ENCODE data around the gene ABL1.

Gene ABL1

GRCh38 chr9:130921300-130921988 lies 86.4 kb downstream of the ABL1 start:
- no peak for DNase-seq

- no peak for DNase-seq
Measured at GRCh38 chr9:130921989-130922892, 87.2 kb downstream of the ABL1 start.

GRCh38 chr9:130922893-130923610 lies 88.0 kb downstream of the ABL1 start:
- DNase-seq: no peak

DNA sequence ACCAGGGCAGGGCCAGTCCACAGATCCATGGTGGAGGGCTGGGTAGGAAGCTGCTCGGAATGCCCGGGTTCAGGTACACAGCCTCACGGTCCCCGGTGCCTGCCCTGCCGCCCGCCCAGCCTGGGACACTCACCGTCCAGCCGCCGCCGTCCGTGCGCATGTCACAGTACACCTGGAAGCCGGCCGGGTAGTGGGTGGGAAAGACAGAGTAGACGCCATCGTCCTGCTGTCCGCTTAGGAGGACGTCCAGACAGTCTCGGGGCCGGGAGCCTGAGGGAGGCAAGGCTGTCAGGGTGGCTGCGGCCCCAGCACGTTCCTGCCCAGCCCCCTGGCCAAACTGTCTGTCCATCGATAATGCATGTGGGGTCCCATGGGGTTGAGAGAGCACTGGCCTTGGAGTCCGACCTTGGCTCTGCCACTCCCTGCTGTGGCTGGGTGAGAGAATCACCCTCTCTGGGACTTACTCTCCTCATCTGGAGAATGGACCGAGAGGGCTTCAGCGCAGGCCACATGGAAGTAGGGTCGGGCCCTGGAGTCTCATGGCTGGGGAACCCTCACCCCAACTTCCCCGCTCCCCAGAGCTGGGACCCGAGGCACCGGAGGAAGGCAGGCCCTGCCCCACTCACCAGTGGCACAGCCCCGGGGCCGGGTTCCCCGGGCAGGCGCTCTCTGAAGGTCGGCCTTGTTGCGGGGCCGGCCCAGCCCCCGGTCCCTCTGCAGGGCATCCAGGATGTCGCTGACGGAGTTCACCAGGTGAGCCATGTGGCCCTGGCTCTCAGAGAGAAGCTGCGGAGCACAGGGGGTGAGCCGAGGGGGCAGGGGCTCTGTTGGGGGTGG lies 88.8 kb downstream of the ABL1 start:
- DNase-seq: no peak

GRCh38 chr9:130924448-130924788 lies 89.4 kb downstream of the ABL1 start:
- DNase-seq: no peak

DNA sequence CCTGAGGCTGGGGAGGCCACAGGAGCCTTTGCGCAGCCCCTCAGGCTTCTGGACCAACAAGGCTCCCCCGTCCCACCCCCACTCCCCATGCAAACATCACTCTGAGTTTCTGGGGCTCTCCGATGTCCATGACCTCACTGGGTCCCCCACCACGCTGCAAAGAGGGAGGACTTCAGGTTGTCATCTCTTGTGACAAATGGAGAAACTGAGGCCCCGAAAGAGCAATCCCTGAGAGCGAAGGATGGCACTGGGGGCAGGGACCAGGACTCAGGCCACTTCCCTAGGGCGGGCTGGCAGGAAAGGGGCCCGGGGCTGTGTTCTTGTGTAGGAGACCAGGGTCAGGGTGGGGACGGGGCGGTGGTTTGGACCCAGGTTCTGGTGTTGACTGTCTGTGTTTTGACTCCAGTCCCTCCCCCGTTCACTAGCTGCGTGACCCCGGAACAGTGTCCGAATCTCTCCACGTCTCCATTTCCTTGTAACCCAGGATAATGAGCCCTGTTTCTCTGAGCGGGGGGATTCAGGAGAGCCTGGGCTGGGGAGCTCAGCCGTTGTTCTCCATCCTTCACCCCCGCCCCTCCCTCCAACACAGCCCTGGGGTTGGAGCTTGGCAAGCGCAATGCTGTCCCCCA lies 90.1 kb downstream of the ABL1 start:
- no peak for DNase-seq

GRCh38 chr9:130927338-130927737 lies 92.3 kb downstream of the ABL1 start:
- no peak for DNase-seq

GRCh38 chr9:130927995-130928900 lies 93.2 kb downstream of the ABL1 start:
- DNase-seq: no peak

- DNase-seq: no peak
Measured at GRCh38 chr9:130929571-130930038, 94.6 kb downstream of the ABL1 start.

DNA sequence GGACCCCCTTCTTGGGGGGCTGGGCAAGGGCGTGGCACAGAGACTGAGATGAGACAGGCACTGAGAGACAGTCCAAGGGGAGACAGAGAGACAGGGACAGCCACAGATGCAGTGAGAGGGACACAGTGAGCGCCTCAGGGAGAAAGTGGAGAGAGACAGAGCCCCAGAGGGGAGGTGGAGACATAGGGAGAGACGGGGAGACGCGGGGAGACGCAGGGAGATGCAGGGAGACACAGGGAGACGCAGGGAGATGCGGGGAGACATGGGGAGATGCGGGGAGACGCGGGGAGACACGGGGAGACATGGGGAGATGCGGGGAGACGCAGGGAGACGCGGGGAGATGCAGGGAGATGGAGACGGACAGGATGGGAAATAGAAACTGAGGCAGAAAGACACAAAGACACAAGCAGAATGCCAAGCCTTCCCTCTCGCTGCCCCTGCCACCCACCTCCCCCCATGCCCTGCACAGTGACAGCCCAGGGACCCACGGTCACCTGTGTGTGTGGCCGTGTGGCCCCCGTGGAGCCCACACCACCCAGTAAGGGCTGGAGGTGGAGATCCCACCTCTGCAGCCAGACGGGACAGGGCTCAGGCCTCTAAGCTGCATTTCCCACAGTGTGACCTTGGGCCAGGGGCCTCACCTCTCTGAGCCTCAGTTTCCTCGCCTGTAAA lies 95.2 kb downstream of the ABL1 start:
- no peak for DNase-seq

- no peak for DNase-seq
Measured at GRCh38 chr9:130930804-130931349, 95.8 kb downstream of the ABL1 start.

DNA sequence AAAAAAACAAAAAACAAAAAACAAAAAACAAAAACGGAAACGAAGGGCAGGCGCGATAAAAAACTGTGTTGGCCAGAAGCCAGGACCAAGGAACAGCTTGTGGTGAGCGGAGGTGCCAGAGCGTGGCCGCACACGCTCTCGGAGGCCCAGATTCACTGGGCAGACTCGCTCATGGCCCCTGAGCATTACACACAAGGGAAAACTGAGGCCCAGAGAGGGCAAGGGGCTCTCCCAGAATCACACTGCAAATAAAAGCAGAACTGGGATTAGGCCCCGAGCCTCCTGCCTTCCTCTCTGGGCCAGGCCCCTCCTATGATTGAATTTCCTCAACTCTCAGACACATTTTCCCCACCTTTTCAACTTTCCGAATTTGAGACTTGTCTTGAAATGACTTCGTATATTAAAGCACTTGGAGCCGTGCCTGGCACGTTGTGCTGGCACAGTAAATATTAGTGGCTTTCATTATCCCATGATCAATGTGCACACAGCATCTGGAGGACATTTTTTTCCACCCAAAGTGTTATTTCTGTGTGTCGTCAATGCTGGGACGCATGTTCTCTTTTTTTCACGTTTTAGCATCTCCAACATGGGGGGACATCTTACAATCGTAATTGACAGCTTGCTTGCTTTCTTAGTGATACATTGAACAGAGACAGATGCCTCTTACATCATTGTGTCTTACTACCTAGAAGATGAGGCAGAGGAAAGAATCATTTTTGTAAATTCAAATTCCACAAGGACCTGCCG lies 96.6 kb downstream of the ABL1 start:
- DNase-seq: no peak

DNA sequence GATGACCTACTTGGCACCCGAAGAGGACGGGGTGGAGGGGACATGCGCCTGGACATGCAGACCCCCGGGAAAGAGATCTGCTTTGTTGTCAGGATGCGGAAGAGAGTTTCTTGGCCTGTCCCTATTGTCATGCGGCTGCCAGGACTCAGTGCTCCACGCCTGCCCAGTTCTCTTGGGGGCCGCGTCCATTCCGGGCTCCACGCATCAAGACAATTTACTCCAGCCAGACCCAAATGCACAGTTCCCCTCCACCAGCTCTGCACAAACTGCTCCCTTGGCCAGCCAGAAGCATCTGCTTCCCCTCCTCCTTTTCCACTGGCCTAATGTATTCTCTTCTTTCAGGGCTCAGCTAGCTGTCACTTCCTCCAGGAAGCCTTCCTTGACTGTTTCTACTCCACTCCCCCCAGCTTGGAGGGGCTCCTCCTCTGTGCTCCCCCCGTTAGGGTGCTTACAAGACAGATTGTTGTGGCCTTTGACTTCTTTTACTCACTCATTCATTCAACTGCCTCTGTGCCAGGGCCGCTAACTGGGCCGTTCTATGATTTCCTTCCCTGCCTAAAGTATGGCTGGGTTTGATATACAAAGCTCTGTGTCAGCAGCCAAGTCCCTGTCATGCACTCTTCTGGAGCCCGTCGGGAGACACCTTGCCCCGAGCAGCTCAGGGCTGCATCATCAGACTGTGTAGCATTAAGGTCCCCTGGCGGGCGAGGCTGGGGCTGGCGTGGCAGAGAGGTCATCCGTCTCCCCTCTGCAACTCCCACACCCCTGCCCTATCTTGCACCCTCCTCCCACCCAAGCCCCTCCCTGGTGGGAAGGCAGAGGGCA lies 97.4 kb downstream of the ABL1 start:
- no peak for DNase-seq

GRCh38 chr9:130933114-130934046 lies 98.3 kb downstream of the ABL1 start:
- DNase-seq: no peak

DNA sequence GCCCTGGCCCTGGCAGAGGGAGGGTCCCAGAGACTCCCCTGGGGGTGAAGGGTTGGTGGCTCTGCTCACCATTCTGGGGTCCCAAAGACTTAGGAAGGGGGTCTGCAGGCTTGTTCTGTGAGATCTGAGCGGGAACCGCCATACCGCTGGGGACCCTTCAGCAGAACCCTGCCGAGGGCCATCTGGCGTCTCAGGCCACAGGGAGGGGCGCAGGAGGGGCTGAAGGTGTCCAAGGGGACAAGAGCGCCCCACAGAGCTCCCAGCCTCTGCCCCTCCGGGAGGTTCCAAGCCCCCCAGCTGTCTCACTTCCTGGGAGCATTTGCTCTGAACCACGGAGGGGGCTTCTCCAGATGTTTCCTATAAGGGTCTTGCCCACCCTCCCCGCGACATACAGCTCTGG lies 99.2 kb downstream of the ABL1 start:
- no peak for DNase-seq

GRCh38 chr9:130934702-130935647 lies 99.9 kb downstream of the ABL1 start:
- no peak for DNase-seq

All from GDM1 (cell line).